ENCODE data around the gene C16orf90.

DNA sequence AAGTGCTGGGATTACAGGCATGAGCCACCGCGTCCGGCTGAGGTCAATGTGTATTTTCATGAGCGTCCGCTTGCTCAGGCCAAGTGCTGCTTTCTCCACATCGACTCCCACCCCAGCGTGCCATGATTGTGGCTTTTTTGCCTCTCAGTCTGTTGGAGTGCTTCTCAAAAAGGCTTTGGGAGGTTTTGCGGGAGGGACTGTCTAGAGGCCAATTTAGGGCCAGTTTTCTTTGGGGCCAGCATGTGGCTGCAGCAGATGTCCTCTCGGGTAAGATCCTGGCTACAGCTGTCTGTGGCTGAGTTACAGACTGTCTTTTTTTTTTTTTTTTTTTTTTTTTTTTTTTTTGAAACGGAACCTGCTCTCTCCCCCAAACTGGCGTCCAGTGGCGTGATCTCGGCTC is 6.5 kb downstream of the C16orf90 start:
- TF ChIP-seq EZH2phosphoT487 (IDR thresholded peaks at IDR 0.05; ENCODE audit: borderline replicate concordance, low read length), result no peak
- TF ChIP-seq, protein P1, sequence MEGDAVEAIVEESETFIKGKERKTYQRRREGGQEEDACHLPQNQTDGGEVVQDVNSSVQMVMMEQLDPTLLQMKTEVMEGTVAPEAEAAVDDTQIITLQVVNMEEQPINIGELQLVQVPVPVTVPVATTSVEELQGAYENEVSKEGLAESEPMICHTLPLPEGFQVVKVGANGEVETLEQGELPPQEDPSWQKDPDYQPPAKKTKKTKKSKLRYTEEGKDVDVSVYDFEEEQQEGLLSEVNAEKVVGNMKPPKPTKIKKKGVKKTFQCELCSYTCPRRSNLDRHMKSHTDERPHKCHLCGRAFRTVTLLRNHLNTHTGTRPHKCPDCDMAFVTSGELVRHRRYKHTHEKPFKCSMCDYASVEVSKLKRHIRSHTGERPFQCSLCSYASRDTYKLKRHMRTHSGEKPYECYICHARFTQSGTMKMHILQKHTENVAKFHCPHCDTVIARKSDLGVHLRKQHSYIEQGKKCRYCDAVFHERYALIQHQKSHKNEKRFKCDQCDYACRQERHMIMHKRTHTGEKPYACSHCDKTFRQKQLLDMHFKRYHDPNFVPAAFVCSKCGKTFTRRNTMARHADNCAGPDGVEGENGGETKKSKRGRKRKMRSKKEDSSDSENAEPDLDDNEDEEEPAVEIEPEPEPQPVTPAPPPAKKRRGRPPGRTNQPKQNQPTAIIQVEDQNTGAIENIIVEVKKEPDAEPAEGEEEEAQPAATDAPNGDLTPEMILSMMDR (conservative IDR thresholded peaks at IDR 0.05; ENCODE audit: low read depth, low read length), result no peak

Measured in PC-3 (cell line).